Naive thymus-derived CD4-positive, alpha-beta T cell (primary cell): ENCODE measurements around the gene CCDC92B. TPM values are rescaled to one million over a fixed set of nuclear protein-coding genes. Genes with fewer than 3 reads are reported as not detected.
A peak's percentile ranks its signal among the peaks of the same experiment; 100 is the strongest.

ENCODE experiments used
- ATAC-seq: fragments of 150-1000 bp; cut with Tn5 transposase; 2 replicates; pipeline ENCODE4 v1.10.0; 2021; ENCODE audit warnings: mild to moderate bottlenecking, moderate library complexity
- CTCF ChIA-PET: fragments of 350-600 bp; sonication (Branson Sonifier 250); formaldehyde crosslinking; loops from one replicate; lab custom pipeline; 2021; ENCODE audit warnings: antibody characterized with exemption; lab: Charles Lee
- POLR2A ChIA-PET: fragments of 350-600 bp; sonication (Branson Sonifier 250); formaldehyde crosslinking; loops from one replicate; lab custom pipeline; 2021; ENCODE audit warnings: antibody characterized with exemption, inconsistent platforms; lab: Charles Lee
- DNase-seq, 9 donors: peaks; one replicate each; pipeline versions ENCODE4 v3.0.0 to v3.0.0-alpha.2; 2020 to 2022; ENCODE audit warnings: mixed read lengths in 1 of 9
- H3K27ac ChIP-seq: one replicate; pipeline ENCODE4 v1.7.0; 2013; ENCODE audit warnings: mild to moderate bottlenecking, low read depth, low read length, moderate library complexity
- H3K27me3 ChIP-seq, 2 donors: one replicate each; pipeline ENCODE4 v1.7.0; 2013; ENCODE audit warnings: low read length in 2 of 2, mild to moderate bottlenecking in 2 of 2, moderate library complexity in 2 of 2; ENCODE audit not compliant: control insufficient read depth in 2 of 2, insufficient read depth in 2 of 2
- H3K36me3 ChIP-seq, 3 experiments: 1 replicate in 2 of 3; 2 replicates in 1 of 3; pipeline ENCODE4 v1.7.0; 2013; ENCODE audit warnings: low read length in 3 of 3, mild to moderate bottlenecking in 3 of 3, moderate library complexity in 1 of 3; ENCODE audit not compliant: insufficient read depth in 3 of 3, control insufficient read depth in 2 of 3
- H3K4me1 ChIP-seq, 2 donors: one replicate each; pipeline ENCODE4 v1.7.0; 2013; ENCODE audit warnings: low read length in 2 of 2, mild to moderate bottlenecking in 2 of 2, moderate library complexity in 1 of 2; ENCODE audit not compliant: control insufficient read depth in 2 of 2, insufficient read depth in 2 of 2
- H3K4me3 ChIP-seq: 2 replicates; pipeline ENCODE4 v1.7.0; 2013; ENCODE audit warnings: mild to moderate bottlenecking, low read length
- H3K9me3 ChIP-seq, 3 experiments: 1 replicate in 2 of 3; 2 replicates in 1 of 3; pipeline ENCODE4 v1.7.0; 2013; ENCODE audit warnings: low read length in 3 of 3; ENCODE audit not compliant: control insufficient read depth in 2 of 3
- H3K27ac Mint-ChIP-seq, 9 donors: one replicate each; pipeline ENCODE4 v1.8.0; 2020 to 2022; ENCODE audit warnings: mixed read lengths in 9 of 9, mild to moderate bottlenecking in 8 of 9, moderate library complexity in 5 of 9, inconsistent platforms in 2 of 9
- H3K27me3 Mint-ChIP-seq, 5 donors: one replicate each; pipeline ENCODE4 v1.8.0; 2021 to 2022; ENCODE audit warnings: mixed read lengths in 5 of 5, mild to moderate bottlenecking in 1 of 5
- H3K36me3 Mint-ChIP-seq, 5 donors: one replicate each; pipeline ENCODE4 v1.8.0; 2020 to 2022; ENCODE audit warnings: mixed read lengths in 5 of 5, mild to moderate bottlenecking in 3 of 5, inconsistent platforms in 1 of 5
- H3K4me1 Mint-ChIP-seq, 7 donors: one replicate each; pipeline ENCODE4 v1.8.0; 2020 to 2022; ENCODE audit warnings: mixed read lengths in 7 of 7, mild to moderate bottlenecking in 3 of 7, inconsistent platforms in 1 of 7
- H3K4me3 Mint-ChIP-seq, 10 donors: one replicate each; pipeline ENCODE4 v1.8.0; 2020 to 2022; ENCODE audit warnings: mild to moderate bottlenecking in 10 of 10, mixed read lengths in 10 of 10, moderate library complexity in 6 of 10, inconsistent platforms in 2 of 10
- H3K9me3 Mint-ChIP-seq, 11 donors: one replicate each; pipeline ENCODE4 v1.8.0; 2020 to 2022; ENCODE audit warnings: mixed read lengths in 11 of 11, mild to moderate bottlenecking in 4 of 11, inconsistent platforms in 1 of 11, moderate library complexity in 1 of 11
- intact Hi-C, 2 donors: fragments of 100-400 bp; cut with micrococcal nuclease; formaldehyde crosslinking; loops; one replicate each; pipeline ENCODE4 v1.15.1; 2023
- polyA plus RNA-seq, 2 donors: library from polyadenylated mRNA; unstranded; fragments of 300-500 nt; fragmentation: Illumina TruSeq; gene quantifications; one replicate each; pipeline ENCODE4 v1.2.3, GENCODE V29; 2021
- total RNA-seq, 6 experiments: library from RNA in 5 of 6; stranded (reverse) in 5 of 6; gene quantifications; 1 replicate in 5 of 6; 2 replicates in 1 of 6; pipeline ENCODE4 v1.2.3 and lab custom pipeline; 2021 to 2026

The CCDC92B gene
- total and polyA plus RNA-seq, 7 experiments from 2014 or later: 0.12 to 0.54 (median 0.22) TPM; not detected in 2

- POLR2A ChIA-PET: no interaction called here
- intact Hi-C loops: no loop called here
Observed at GRCh38 chr17:2721603-2722002, 27.8 kb downstream of the CCDC92B start.

GRCh38 chr17:2719861-2720260, 29.6 kb downstream of the CCDC92B start:
- peaks cover 0 to 9% (median 0%) of the 10 kb centered on the region in 7 donors for H3K4me1 Mint-ChIP-seq
- Histone ChIP-seq H3K27me3 (no peaks in the 10 kb centered on the region), H3K9me3 (no peaks in the 10 kb centered on the region), H3K4me3 (no peak overlapping the region), H3K27ac (no peak overlapping the region), H3K36me3 (no peaks in the 10 kb centered on the region), H3K4me1 (peaks cover 0 to 2% of the 10 kb centered on the region in 2 donors)
- H3K36me3 Mint-ChIP-seq: no peaks in the 10 kb centered on the region
- DNase-seq: no peak
- ATAC-seq: no peak
- intact Hi-C loops: no loop called here
- no peak overlapping the region for H3K4me3 Mint-ChIP-seq
- H3K27me3 Mint-ChIP-seq: peaks cover 0 to 18% (median 0%) of the 10 kb centered on the region in 5 donors
- no peaks in the 10 kb centered on the region for H3K9me3 Mint-ChIP-seq
- no peak overlapping the region for H3K27ac Mint-ChIP-seq
- CTCF ChIA-PET: no interaction called here
- POLR2A ChIA-PET: no interaction called here

More at GRCh38 chr17:2721603-2722002, 27.8 kb downstream of the CCDC92B start:
- Histone ChIP-seq H3K36me3 (no peaks in the 10 kb centered on the region), H3K4me3 (no peak overlapping the region), H3K9me3 (no peaks in the 10 kb centered on the region), H3K4me1 (peaks cover 0 to 3% of the 10 kb centered on the region in 2 donors), H3K27ac (no peak overlapping the region), H3K27me3 (no peaks in the 10 kb centered on the region)
- CTCF ChIA-PET: no interaction called here
- no peak overlapping the region for H3K4me3 Mint-ChIP-seq
- peaks cover 0 to 2% (median 0%) of the 10 kb centered on the region in 11 donors for H3K9me3 Mint-ChIP-seq
- H3K27me3 Mint-ChIP-seq: peaks cover 0 to 26% (median 6%) of the 10 kb centered on the region in 5 donors
- H3K4me1 Mint-ChIP-seq: peaks cover 0 to 9% (median 7%) of the 10 kb centered on the region in 7 donors
- no peak overlapping the region for H3K27ac Mint-ChIP-seq
- no peaks in the 10 kb centered on the region for H3K36me3 Mint-ChIP-seq
- DNase-seq (no peak), ATAC-seq (no peak)

- Mint-ChIP-seq H3K27ac (no peak overlapping the region), H3K9me3 (no peaks in the 10 kb centered on the region), H3K4me1 (peaks cover 0 to 13% (median 3%) of the 10 kb centered on the region in 7 donors), H3K4me3 (no peak overlapping the region), H3K36me3 (no peaks in the 10 kb centered on the region), H3K27me3 (peaks cover 0 to 14% (median 0%) of the 10 kb centered on the region in 5 donors)
- no peak for DNase-seq
- intact Hi-C loops: no loop called here
- Histone ChIP-seq H3K27me3 (no peaks in the 10 kb centered on the region), H3K4me3 (no peak overlapping the region), H3K36me3 (no peaks in the 10 kb centered on the region), H3K4me1 (no peaks in the 10 kb centered on the region), H3K9me3 (no peaks in the 10 kb centered on the region), H3K27ac (no peak overlapping the region)
- no peak for ATAC-seq
- ChIA-PET POLR2A (interaction anchor here (0.6 kb wide), 1 partner anchor 1099 kb away, joined by 3 read pairs; no protein-coding TSS in a partner anchor), CTCF (no interaction called here)
Observed at GRCh38 chr17:2718150-2718938, 31.1 kb downstream of the CCDC92B start.

- H3K4me3 Mint-ChIP-seq: no peak overlapping the region
- no peaks in the 10 kb centered on the region for H3K9me3 Mint-ChIP-seq
- H3K27me3 Mint-ChIP-seq: peaks cover 0 to under 1% (median 0%) of the 10 kb centered on the region in 5 donors
- H3K36me3 Mint-ChIP-seq: no peaks in the 10 kb centered on the region
- peaks cover 3 to 7% of the 10 kb centered on the region in 2 donors for H3K4me1 ChIP-seq
- no peaks in the 10 kb centered on the region for H3K9me3 ChIP-seq
- H3K27ac Mint-ChIP-seq: no peak overlapping the region
- POLR2A ChIA-PET: no interaction called here
- no peaks in the 10 kb centered on the region for H3K27me3 ChIP-seq
- H3K4me3 ChIP-seq: no peak overlapping the region
- CTCF ChIA-PET: interaction anchor here (0.6 kb wide), 1 partner anchor 121 kb away, joined by 3 read pairs; no protein-coding TSS in a partner anchor
- no peaks in the 10 kb centered on the region for H3K36me3 ChIP-seq
- ATAC-seq: no peak
- peaks cover 8 to 18% (median 10%) of the 10 kb centered on the region in 7 donors for H3K4me1 Mint-ChIP-seq
- H3K27ac ChIP-seq: no peak overlapping the region
- no peak for DNase-seq
- intact Hi-C loops: no loop called here
Observed at GRCh38 chr17:2716649-2717048, 32.8 kb downstream of the CCDC92B start.

GRCh38 chr17:2713881-2714280, 35.6 kb downstream of the CCDC92B start:
- Mint-ChIP-seq H3K4me1 (peaks cover 25 to 34% (median 30%) of the 10 kb centered on the region in 7 donors), H3K27ac (peak overlapping the region in 1 of 9 donors; percentile 71), H3K27me3 (no peaks in the 10 kb centered on the region), H3K4me3 (peak overlapping the region in 4 of 10 donors; percentile 5 to 45 (median 22)), H3K9me3 (no peaks in the 10 kb centered on the region), H3K36me3 (no peaks in the 10 kb centered on the region)
- H3K27me3 ChIP-seq: no peaks in the 10 kb centered on the region
- intact Hi-C loops: loop anchor here in 1 of 2 donors (5.0 kb wide), 2 partner anchors 73 to 312 kb away; partner anchors contain the start of gene MNT
- H3K4me3 ChIP-seq: no peak overlapping the region
- POLR2A ChIA-PET: no interaction called here
- no peaks in the 10 kb centered on the region for H3K36me3 ChIP-seq
- DNase-seq (no peak), ATAC-seq (no peak)
- H3K4me1 ChIP-seq: peaks cover 22 to 29% of the 10 kb centered on the region in 2 donors
- CTCF ChIA-PET: no interaction called here
- H3K27ac ChIP-seq: no peak overlapping the region
- no peaks in the 10 kb centered on the region for H3K9me3 ChIP-seq

- H3K4me3 Mint-ChIP-seq: peak overlapping the region; percentile 76 to 91 (median 86)
- POLR2A ChIA-PET: interaction anchor here (0.6 kb wide), 1 partner anchor 898 kb away, joined by 5 read pairs; no protein-coding TSS in a partner anchor
- intact Hi-C loops: loop anchor here in 1 of 2 donors (5.0 kb wide), 2 partner anchors 75 to 310 kb away; partner anchors contain the start of gene MNT
Observed at GRCh38 chr17:2712300-2713043, 37.0 kb downstream of the CCDC92B start.

More at GRCh38 chr17:2712300-2713043, 37.0 kb downstream of the CCDC92B start:
- H3K27ac ChIP-seq: peak overlapping the region; percentile 70
- Mint-ChIP-seq H3K36me3 (no peaks in the 10 kb centered on the region), H3K4me1 (peaks cover 33 to 43% (median 36%) of the 10 kb centered on the region in 7 donors), H3K9me3 (no peaks in the 10 kb centered on the region), H3K27me3 (no peaks in the 10 kb centered on the region), H3K27ac (peak overlapping the region in 7 of 9 donors; percentile 22 to 89 (median 66))
- peaks cover 22 to 36% of the 10 kb centered on the region in 2 donors for H3K4me1 ChIP-seq
- no peaks in the 10 kb centered on the region for H3K36me3 ChIP-seq
- H3K4me3 ChIP-seq: peak overlapping the region; percentile 97
- DNase-seq (no peak), ATAC-seq (no peak)
- no peaks in the 10 kb centered on the region for H3K27me3 ChIP-seq
- no peaks in the 10 kb centered on the region for H3K9me3 ChIP-seq
- CTCF ChIA-PET: interaction anchor here (0.6 kb wide), 1 partner anchor 137 kb away, joined by 3 read pairs; no protein-coding TSS in a partner anchor
